GM18526 (cell line): ENCODE measurements around the gene NDUFA8.

Experiments
- POLR2A ChIP-seq: IDR thresholded peaks from 3 replicates; pipeline ENCODE4 v1.6.1; 2011; ENCODE audit not compliant: insufficient read length; ENCODE audit errors: extremely low read depth

Gene NDUFA8

DNA sequence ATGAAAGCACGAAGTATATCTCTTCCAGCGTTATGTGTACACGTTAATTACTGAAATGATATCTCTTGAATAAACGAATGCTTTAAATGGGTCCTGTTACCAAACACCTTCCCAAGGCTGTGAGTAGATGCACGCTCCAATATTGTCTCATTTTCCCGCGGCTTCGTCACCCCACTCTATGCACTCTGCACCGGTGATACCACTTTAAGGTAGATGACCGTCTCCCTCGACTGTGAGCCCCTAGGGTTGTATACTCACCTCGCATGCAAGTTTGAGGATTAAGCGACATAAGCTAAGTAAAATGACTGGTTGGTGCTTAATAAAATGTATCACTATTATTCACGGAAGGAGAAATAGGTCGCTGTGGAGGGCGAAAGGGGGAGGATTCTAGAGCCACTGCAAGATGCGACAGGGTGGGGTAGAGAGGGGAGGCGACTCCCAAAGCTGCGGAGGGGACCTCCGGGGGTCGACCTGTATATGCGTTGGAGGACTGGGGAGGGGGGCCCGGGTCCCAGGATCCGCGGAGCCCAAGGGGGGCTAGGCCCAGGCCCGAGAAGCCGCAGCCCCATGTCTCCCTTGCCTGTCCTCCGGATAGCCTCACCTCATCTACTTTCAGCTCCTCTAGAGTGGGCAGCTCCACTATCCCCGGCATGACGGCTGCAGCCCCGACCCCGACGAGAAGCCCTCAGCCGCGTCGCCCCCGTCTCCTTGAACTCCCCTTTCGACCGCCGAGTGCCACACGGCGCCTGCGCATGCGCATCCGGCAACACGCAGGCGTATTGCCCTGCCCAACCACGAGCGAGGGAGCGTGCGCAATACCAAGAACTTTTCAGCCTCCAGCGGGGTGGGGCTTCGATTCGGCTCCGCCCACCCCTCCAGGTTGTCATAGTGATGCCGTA lies at the start of gene NDUFA8, which contains the start of gene MORN5:
Gene NDUFA8, minus strand, starts transcription at position 754 of the 899 bp plus-strand sequence. Its CDS starts 102 bp downstream, at position 652.
Gene MORN5, plus strand, starts transcription at position 883 of the 899 bp plus-strand sequence. CDS start 65 bp downstream, outside the sequence.
- TF ChIP-seq POLR2A, result peak; percentile 80

DNA sequence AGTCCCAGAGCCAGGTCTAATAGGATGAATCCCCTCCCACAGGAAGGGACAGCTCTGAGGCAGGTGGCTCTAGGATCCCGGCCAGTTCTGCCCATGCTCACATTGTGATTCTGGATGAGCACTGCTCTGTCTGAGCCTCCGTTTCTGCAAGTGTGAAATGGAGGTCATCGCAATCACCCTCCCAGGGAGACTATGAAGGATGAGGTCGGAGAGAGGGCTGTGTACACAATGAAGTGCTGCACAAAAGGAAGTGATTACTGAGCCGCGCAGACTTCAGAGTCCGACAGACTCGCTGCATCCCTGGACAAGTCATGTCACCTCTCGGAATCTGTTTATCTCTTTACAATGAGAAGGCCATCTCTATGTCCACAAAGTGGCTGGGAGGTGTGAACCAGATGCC lies 47.5 kb upstream of the NDUFA8 start:
- TF ChIP-seq POLR2A, result no peak

DNA sequence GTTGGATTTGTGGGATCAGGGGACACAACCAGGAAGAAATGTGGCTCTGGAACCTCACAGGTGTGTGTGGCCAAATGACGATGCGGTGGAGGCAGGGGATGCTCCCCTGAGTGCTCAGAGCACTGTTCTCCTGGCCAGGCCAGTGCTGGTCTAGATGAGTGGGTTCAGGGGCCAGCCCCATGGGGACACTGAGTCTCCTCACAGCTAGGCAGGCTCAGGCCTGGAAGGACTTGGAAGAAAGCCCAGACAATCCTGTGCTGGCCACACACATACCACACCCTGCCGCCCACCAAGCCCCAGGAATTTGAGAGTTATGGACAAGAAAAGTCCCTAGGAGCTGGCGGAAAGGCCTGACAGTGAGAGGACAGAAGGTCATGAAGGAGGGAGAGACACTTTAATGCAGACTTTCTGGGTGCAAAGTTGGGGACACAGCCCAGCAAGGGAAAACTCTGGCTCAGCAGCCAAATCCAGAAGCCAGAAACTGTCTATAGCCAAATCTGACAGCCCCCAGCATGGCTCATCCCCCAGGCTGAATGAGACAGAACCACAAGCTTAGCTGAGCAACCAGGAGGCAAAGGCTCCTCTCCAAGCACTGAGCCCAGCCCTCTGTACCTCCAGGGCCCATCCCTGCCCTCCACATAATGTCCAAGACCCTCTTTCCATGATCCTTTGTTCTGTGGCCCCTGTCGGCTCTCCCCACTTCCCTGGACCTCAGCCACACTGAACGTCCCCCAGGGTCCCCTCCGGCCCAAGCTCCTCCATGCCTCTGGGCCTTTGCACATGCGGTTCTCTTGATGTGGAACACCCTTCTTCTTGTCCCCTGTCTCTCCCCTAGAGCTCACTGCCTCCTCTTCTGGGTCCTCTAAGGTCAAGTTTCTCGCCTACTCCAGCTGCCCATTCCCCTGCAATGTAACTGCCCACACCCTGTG lies 46.8 kb upstream of the NDUFA8 start:
- TF ChIP-seq POLR2A, result no peak

DNA sequence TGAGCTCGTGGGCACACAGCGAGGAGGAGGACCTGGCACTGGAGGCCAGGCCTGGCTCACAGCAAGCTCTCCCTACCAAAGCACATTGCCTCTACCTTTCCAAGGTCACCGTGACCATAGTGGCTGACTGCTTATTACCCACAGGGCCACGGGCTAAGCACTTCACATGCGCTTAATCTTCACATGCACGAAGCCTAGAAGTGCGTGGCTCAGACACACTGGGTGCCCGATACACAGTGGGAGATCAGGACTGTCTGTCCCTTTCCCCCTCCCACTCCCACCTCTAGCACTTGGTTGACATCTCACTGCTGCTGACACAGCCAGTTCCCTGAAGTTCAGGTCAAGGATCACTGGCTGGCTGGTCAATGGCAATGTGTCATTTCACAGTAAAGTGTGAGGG lies 45.6 kb upstream of the NDUFA8 start:
- no peak for TF ChIP-seq POLR2A

DNA sequence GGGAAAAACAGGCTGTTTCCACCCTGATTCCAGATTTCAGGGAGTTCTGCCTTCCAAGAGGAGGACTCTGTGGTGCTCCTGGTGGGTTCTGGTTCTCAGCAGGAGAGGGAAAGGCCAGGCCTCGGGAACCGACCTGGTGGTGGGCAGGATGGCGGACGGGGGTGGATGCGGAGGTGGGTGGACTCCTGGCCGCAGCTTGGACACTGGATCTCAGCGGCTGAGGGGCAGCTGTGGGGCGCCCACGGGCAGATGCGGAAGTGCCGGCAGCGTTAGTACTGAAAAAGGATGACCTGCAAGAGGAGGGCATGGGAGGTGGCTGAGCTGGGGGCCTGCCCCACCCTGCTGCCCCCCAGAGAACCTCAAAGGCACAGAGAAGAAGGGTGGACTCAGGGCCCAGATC lies 44.9 kb upstream of the NDUFA8 start:
- no peak for TF ChIP-seq POLR2A

DNA sequence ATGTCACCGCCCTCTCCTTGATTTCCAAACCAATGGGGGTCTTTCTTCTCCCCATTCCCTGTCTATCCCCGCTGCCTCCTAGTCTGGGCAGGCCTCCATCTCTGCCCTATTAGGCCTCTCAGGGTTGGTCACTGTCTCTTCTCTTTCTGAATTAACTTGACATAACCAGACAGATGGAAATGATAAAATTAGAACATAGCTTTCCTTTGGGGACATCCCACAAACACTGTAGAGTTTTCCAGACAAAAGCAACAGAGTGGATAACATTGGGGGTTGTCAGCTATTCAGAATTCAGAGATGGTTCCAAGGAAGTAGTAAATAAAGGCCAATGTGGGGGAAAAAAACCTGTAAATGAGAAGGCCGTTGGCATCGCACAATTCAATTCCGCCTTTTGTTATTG lies 44.5 kb upstream of the NDUFA8 start:
- no peak for TF ChIP-seq POLR2A

DNA sequence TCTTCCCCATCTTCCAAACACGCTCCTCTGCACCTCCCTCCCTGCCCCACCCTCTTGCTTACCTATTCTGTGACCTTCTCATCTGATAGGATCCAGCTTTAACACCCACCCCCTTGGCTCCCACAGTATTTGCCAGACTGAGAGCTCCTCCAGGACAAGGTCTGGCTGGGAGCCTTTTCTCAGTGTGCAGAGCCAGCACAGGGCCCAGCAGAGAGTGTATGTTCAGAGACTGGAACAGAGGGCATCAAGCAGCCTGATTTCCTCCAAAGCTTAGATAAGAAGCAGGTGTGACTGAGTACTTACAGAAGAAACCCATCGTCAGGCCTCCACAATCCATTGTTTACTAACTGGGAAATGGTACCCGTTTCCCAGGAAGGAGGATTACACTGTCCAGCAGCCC lies 42.5 kb upstream of the NDUFA8 start:
- no peak for TF ChIP-seq POLR2A

DNA sequence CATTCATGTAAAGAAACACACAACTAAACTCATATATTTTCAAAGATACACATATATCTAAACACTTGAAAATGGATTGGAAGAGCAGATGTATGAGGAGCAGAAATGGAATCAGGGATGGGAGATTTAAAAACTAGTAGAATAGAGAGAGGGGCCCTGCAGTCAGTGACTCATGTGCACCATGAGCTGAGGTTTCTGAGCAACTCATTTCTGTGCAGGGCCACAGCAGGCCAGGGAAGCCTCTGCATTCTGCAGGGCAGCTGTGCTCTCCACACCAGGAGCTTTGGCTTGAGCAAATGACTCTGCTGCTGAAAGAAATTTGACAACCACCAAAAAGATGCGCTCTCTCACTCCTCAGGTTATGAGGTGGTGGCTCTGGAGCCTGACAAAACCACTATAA lies 42.1 kb upstream of the NDUFA8 start:
- no peak for TF ChIP-seq POLR2A

DNA sequence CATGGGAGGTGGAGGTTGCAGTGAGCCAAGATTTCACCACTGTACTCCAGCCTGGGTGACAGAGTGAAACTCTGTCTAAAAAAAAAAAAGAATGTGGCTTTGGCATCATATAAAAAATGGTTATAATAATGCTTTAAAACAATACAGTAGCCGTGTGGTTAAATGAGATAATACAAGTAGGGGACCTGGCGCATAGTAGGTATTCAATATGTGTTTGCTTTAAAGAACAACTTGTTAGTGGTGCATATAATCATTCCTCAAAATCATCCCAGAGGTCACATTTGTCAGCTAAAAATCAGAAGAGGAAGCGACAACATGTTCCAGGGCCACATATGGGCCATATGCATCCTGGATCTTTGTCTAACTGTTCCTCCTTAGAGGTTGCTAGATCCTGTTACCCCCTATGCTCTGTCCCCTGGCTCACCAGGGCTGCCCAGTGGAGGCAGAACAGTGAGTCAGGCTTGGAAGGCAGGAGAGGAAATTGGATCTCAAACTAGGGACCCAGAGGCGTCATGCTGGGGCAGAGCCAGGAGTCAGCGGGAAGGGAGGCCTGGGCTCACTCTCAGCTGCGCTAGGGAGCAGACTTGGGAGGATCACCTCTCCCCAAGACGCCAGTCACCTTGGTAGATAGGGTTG lies 41.5 kb upstream of the NDUFA8 start:
- TF ChIP-seq POLR2A, result no peak

DNA sequence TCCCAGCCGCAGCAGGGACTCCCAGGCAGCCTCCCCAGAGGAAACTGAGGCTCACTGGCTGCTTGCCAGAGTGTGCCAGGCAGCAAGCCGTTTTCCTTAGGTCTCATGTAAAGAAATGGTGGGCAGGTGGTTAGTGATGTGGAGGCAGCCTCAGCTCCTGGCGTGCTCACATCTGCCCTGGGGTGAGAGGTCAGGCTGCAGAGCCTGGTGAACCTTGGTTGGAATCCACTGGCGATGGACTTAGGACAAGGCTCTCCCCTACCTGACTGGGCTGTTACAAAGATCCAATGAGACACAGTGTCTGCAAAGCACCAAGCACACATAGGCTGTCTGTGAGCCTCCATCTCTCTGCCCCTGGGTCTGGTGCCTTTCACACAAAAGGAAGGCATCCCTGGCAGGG lies 38.3 kb upstream of the NDUFA8 start:
- TF ChIP-seq POLR2A, result no peak

DNA sequence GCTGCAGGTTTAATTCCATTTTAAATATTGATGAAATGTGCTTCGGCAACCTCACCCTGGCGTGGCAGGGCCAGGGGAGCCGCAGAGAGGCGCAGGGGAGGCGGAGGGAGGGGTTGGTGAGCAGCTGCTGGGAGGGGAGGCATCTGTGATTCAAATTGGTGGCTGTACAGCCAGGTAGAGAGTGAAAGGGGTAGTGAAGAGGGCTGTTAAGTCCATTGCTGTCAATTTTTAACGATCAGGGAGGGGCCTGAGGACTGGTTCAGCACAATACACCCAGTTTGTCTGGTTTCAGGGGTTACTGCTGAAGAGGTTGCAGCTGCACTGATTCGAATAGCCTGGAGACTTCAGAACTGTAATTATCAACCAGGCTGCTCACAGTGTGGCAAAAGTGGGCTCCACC lies 37.8 kb upstream of the NDUFA8 start:
- TF ChIP-seq POLR2A, result no peak

DNA sequence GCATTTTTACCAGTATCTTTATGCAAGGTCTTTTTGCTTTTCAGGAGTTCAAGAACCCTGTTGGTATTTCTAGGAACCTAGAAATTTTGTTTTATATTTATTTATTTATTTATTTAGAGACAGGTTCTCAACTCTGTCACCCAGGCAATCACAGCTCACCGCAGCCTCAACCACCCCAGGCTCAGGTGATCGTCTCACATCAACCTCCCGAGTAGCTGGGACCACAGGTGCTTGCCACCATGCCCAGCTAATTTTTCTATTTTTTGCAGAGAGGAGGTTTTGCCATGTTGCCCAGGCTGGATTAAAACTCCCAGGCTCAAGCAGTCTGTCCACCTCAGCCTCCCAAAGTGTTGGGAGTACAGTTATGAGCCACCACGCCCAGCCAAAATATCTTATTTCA lies 36.3 kb upstream of the NDUFA8 start:
- TF ChIP-seq POLR2A, result no peak

DNA sequence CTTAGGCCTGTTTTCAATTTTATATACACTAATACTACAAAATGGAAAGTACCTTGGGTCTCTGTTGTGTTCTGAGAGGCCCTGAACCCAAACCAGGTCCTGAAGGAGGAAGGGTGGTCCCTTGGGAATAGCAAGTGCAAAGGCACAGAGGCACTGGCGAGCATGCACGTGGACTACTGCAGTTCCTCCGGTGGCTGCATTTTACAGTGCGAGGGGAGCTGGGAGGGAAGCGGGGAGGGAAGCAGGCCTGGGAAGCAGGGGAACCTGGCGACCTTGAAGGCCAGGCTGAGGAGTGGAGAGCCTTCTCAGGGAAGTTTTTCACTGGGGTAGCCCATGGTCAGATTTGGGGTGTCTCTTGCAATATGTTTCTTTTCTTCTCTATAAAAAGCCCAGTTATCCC lies 34.1 kb upstream of the NDUFA8 start:
- TF ChIP-seq POLR2A, result no peak

DNA sequence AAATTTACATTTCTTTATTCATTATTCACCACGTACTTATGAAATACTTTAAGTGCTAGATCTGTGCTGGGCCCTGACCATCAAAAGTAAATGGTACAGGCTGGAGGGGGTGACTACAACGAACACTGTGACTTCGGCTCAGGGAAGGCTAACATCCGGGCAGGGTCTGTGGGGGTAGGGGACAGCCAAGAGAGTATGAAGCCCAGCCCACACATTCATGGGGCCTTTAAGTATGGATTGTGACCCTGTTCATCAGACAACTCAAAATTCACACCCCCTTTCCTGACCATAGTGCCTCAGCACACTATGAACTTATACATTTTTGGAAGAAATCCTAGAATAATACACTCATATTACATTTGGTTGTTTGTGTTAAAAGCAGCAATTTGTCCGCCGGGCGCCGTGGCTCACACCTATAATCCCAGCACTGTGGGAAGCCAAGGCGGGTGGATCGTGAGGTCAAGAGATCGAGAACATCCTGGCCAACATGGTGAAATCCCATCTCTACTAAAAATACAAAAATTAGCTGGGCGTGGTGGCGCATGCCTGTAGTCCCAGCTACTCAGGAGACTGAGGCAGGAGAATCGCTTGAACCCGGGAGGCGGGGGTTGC lies 33.4 kb upstream of the NDUFA8 start:
- no peak for TF ChIP-seq POLR2A
